Stimulated activated naive CD4-positive, alpha-beta T cell (primary cell): ENCODE results near the gene TMEM87B.
"Not testable (repeated sequence)": the region's sequence is repeated elsewhere in the genome, so short reads cannot be mapped to it uniquely, and the experiment has no call there.

ENCODE experiments used
- DNase-seq, 6 experiments: peaks; one replicate each; lab custom pipeline; 2025; lab: John Stamatoyannopoulos, UW

Gene TMEM87B

GRCh38 chr2:112032689-112033465 is 22.2 kb upstream of the TMEM87B start:
- no peak for DNase-seq

GRCh38 chr2:112033600-112033999 is 21.5 kb upstream of the TMEM87B start:
- no peak for DNase-seq

GRCh38 chr2:112034924-112035323 is 20.1 kb upstream of the TMEM87B start:
- no peak for DNase-seq

GRCh38 chr2:112035786-112036185 is 19.3 kb upstream of the TMEM87B start:
- DNase-seq = no peak

- DNase-seq = not testable (repeated sequence)
Measured at GRCh38 chr2:112039556-112039955, 15.5 kb upstream of the TMEM87B start.

GRCh38 chr2:112040066-112040465 is 15.0 kb upstream of the TMEM87B start:
- DNase-seq = not testable (repeated sequence)

- not testable (repeated sequence) for DNase-seq
Measured at GRCh38 chr2:112041460-112041859, 13.6 kb upstream of the TMEM87B start.

GRCh38 chr2:112045446-112046014 is 9.5 kb upstream of the TMEM87B start:
- DNase-seq = no peak

- DNase-seq = no peak
Measured at GRCh38 chr2:112046231-112046630, 8.8 kb upstream of the TMEM87B start.

- no peak for DNase-seq
Measured at GRCh38 chr2:112047537-112048235, 7.4 kb upstream of the TMEM87B start.

- DNase-seq = no peak
Measured at GRCh38 chr2:112048236-112048592, 6.9 kb upstream of the TMEM87B start.

- peak in 5 of 6 experiments; percentile 11 to 62 (median 29) for DNase-seq
Measured at GRCh38 chr2:112048887-112049286, 6.2 kb upstream of the TMEM87B start.

- no peak for DNase-seq
Measured at GRCh38 chr2:112050316-112050715, 4.8 kb upstream of the TMEM87B start.

- peak; percentile 96 to 100 (median 99) for DNase-seq
Measured at GRCh38 chr2:112053917-112054846, 887 bp upstream of the TMEM87B start.

GRCh38 chr2:112055730-112056625 is 909 bp downstream of the TMEM87B start:
- peak in 2 of 6 experiments; percentile 19 to 26 for DNase-seq

- no peak for DNase-seq
Measured at GRCh38 chr2:112056626-112056987, 1.5 kb downstream of the TMEM87B start.

- no peak for DNase-seq
Measured at GRCh38 chr2:112059671-112060070, 4.6 kb downstream of the TMEM87B start.

GRCh38 chr2:112061299-112061698 is 6.2 kb downstream of the TMEM87B start:
- DNase-seq = no peak

GRCh38 chr2:112061840-112062239 is 6.8 kb downstream of the TMEM87B start:
- DNase-seq = no peak

- no peak for DNase-seq
Measured at GRCh38 chr2:112062894-112063293, 7.8 kb downstream of the TMEM87B start.

GRCh38 chr2:112065486-112065885 is 10.4 kb downstream of the TMEM87B start:
- DNase-seq = no peak
